Liver (tissue), 9 donors: Measurements from ENCODE around the gene CHST5. TPM values are rescaled to one million over a fixed set of nuclear protein-coding genes. Genes with fewer than 3 reads are reported as not detected.
A peak's percentile ranks its signal among the peaks of the same experiment; 100 is the strongest.

Source experiments
- DNase-seq: peaks from one replicate; pipeline ENCODE4 v3.0.0-alpha.2; 2017; ENCODE audit warnings: low spot score
- H3K27ac ChIP-seq, 2 donors: one replicate each; pipeline ENCODE4 v1.7.0; 2013; ENCODE audit warnings: inconsistent platforms in 2 of 2, low read length in 2 of 2, control low read depth in 1 of 2, low read depth in 1 of 2, mild to moderate bottlenecking in 1 of 2
- H3K27me3 ChIP-seq, 4 donors: one replicate each; pipeline versions ENCODE4 v1.6.1 to v1.7.0; 2013; ENCODE audit warnings: low read length in 3 of 4, inconsistent platforms in 1 of 4, mild to moderate bottlenecking in 1 of 4, moderate library complexity in 1 of 4; ENCODE audit not compliant: control insufficient read depth in 4 of 4, insufficient read depth in 4 of 4
- H3K36me3 ChIP-seq, 4 donors: one replicate each; pipeline versions ENCODE4 v1.6.1 to v1.7.0; 2013; ENCODE audit warnings: low read length in 3 of 4, mild to moderate bottlenecking in 3 of 4, low read depth in 1 of 4, moderate library complexity in 1 of 4; ENCODE audit not compliant: control insufficient read depth in 4 of 4, insufficient read depth in 3 of 4
- H3K4me1 ChIP-seq, 4 donors: one replicate each; pipeline versions ENCODE4 v1.6.1 to v1.7.0; 2013; ENCODE audit warnings: low read length in 3 of 4, mild to moderate bottlenecking in 3 of 4, moderate library complexity in 1 of 4; ENCODE audit not compliant: control insufficient read depth in 4 of 4, insufficient read depth in 4 of 4
- H3K4me3 ChIP-seq, 3 donors: one replicate each; pipeline versions ENCODE4 v1.6.1 to v1.7.0; 2013; ENCODE audit warnings: low read length in 3 of 3, control low read depth in 1 of 3, low read depth in 1 of 3, mild to moderate bottlenecking in 1 of 3
- H3K9ac ChIP-seq, 2 donors: one replicate each; pipeline ENCODE4 v1.7.0; 2013; ENCODE audit warnings: low read length in 2 of 2, mild to moderate bottlenecking in 2 of 2, moderate library complexity in 2 of 2, control low read depth in 1 of 2, low read depth in 1 of 2
- H3K9me3 ChIP-seq, 4 donors: one replicate each; pipeline versions ENCODE4 v1.6.1 to v1.7.0; 2013; ENCODE audit warnings: low read length in 3 of 4; ENCODE audit not compliant: control insufficient read depth in 4 of 4
- EGR1 ChIP-seq, 2 donors: IDR thresholded peaks; 2 replicates each; pipeline ENCODE4 v1.6.1; 2016 to 2018; ENCODE audit warnings: antibody characterized with exemption in 2 of 2, low read depth in 2 of 2
- FOXA2 ChIP-seq: IDR thresholded peaks from 2 replicates; pipeline ENCODE4 v1.6.1; 2016; ENCODE audit warnings: antibody characterized with exemption
- GABPA ChIP-seq, 2 donors: IDR thresholded peaks in 1 of 2; conservative IDR thresholded peaks in 1 of 2; 2 replicates each; pipeline ENCODE4 v1.6.1; 2016; ENCODE audit warnings: antibody characterized with exemption in 2 of 2, mild to moderate bottlenecking in 1 of 2, moderate library complexity in 1 of 2
- HNF4A ChIP-seq, 2 donors: conservative IDR thresholded peaks; 2 replicates each; pipeline ENCODE4 v1.6.1; 2016; ENCODE audit warnings: antibody characterized with exemption in 2 of 2, mild to moderate bottlenecking in 2 of 2
- NR2F2 ChIP-seq: IDR thresholded peaks from 2 replicates; pipeline ENCODE4 v1.6.1; 2016; ENCODE audit warnings: antibody characterized with exemption
- RAD21 ChIP-seq, 2 donors: IDR thresholded peaks; 2 replicates each; pipeline ENCODE4 v1.6.1; 2016; ENCODE audit warnings: antibody characterized with exemption in 2 of 2, mild to moderate bottlenecking in 2 of 2
- RXRA ChIP-seq, 2 donors: IDR thresholded peaks; 2 replicates each; pipeline ENCODE4 v1.6.1; 2017 to 2018; ENCODE audit warnings: antibody characterized with exemption in 2 of 2, mild to moderate bottlenecking in 1 of 2
- TAF1 ChIP-seq: conservative IDR thresholded peaks from 2 replicates; pipeline ENCODE4 v1.6.1; 2016; ENCODE audit warnings: antibody characterized with exemption, mild to moderate bottlenecking
- YY1 ChIP-seq: IDR thresholded peaks from 2 replicates; pipeline ENCODE4 v1.6.1; 2016; ENCODE audit warnings: antibody characterized with exemption, mild to moderate bottlenecking
- WGBS: extraction: QIAGEN DNeasy Blood & Tissue Kit; methylation state at CpG from one replicate; pipeline ENCODE4 v1.1.7; 2013; 5-methylcytosine and 5-hydroxymethylcytosine counted together
- polyA plus RNA-seq, 2 donors: library from polyadenylated mRNA; stranded (reverse) in 1 of 2; unstranded in 1 of 2; fragments of 200-250 nt in 1 of 2; fragments of >200 nt in 1 of 2; fragmentation: Nextera tagmentation in 1 of 2; extraction: Ambion mirVana in 1 of 2; gene quantifications; one replicate each; pipeline versions ENCODE4 v1.2.1 to v1.2.3, GENCODE V29; 2013 to 2015
- total RNA-seq, 2 donors: library from RNA; depleted of rRNA; stranded (reverse); fragments of >200 nt; gene quantifications; one replicate each; pipeline ENCODE4 v1.2.3, GENCODE V29; 2014
- TF ChIP-seq, protein P1 (sequence below): IDR thresholded peaks from 2 replicates; pipeline ENCODE4 v1.6.1; 2016; ENCODE audit warnings: antibody characterized with exemption
- TF ChIP-seq, protein P2 (sequence below): fragments of 150-350 bp; IDR thresholded peaks from 2 replicates; pipeline ENCODE4 v1.5.1; 2017; ENCODE audit warnings: improper control_type of control experiment, low read depth, low read length; ENCODE audit not compliant: missing input control
- TF ChIP-seq, protein P3 (sequence below): IDR thresholded peaks from 2 replicates; pipeline ENCODE4 v1.6.1; 2016; ENCODE audit warnings: antibody characterized with exemption, mild to moderate bottlenecking
- TF ChIP-seq, protein P4 (sequence below): IDR thresholded peaks from 2 replicates; pipeline ENCODE4 v1.6.1; 2016; ENCODE audit warnings: antibody characterized with exemption
- donor health status: healthy.
- donor health status: healthy.
- donor health status: healthy.
- donor health status: healthy.
- donor health status: healthy.

Gene CHST5
- total and polyA plus RNA-seq, 4 donors, result not detected

DNA sequence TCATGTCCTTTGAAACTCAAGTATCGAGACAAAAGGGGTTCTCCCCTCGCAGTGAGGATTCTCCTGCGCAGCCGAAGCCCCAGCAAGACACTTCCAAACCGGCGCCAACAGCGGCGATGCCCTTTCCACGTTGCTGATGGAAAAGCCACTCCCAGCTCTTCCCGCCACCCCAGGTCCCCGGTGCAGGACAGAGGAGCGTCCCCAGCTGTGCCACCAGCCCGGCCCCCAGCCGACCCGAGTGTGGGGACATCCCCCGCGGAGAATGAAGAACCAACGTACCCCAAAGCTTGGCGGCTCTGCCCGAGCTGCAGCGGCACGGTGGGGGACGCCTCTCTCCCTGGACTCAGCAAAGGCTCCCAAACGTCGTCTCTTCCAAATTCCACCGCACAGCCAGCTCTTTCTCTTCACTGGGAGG is 41.2 kb downstream of the CHST5 start:
- Histone ChIP-seq H3K36me3 (no peaks in the 10 kb centered on the region), H3K4me3 (peak overlapping the region in 1 of 3 donors; percentile 21), H3K9ac (no peak overlapping the region), H3K27ac (no peak overlapping the region), H3K4me1 (peaks cover 2 to 7% (median 5%) of the 10 kb centered on the region in 4 donors), H3K9me3 (no peaks in the 10 kb centered on the region), H3K27me3 (no peaks in the 10 kb centered on the region)
- WGBS, result 9% methylated on average over 26 of the region's 26 CpGs
- no peak for DNase-seq
- TF ChIP-seq, protein P1, sequence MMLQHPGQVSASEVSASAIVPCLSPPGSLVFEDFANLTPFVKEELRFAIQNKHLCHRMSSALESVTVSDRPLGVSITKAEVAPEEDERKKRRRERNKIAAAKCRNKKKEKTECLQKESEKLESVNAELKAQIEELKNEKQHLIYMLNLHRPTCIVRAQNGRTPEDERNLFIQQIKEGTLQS, result no peak
- TF ChIP-seq TAF1, result no peak
- TF ChIP-seq FOXA2, result no peak
- no peak for TF ChIP-seq HNF4A (conservative IDR thresholded peaks at IDR 0.05)
- no peak for TF ChIP-seq RXRA (IDR thresholded peaks at IDR 0.05)
- no peak for TF ChIP-seq GABPA (IDR thresholded peaks at IDR 0.05 in 1 of 2, conservative IDR thresholded peaks at IDR 0.05 in 1 of 2)
- TF ChIP-seq, protein P2, sequence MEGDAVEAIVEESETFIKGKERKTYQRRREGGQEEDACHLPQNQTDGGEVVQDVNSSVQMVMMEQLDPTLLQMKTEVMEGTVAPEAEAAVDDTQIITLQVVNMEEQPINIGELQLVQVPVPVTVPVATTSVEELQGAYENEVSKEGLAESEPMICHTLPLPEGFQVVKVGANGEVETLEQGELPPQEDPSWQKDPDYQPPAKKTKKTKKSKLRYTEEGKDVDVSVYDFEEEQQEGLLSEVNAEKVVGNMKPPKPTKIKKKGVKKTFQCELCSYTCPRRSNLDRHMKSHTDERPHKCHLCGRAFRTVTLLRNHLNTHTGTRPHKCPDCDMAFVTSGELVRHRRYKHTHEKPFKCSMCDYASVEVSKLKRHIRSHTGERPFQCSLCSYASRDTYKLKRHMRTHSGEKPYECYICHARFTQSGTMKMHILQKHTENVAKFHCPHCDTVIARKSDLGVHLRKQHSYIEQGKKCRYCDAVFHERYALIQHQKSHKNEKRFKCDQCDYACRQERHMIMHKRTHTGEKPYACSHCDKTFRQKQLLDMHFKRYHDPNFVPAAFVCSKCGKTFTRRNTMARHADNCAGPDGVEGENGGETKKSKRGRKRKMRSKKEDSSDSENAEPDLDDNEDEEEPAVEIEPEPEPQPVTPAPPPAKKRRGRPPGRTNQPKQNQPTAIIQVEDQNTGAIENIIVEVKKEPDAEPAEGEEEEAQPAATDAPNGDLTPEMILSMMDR, result no peak
- no peak for TF ChIP-seq NR2F2
- TF ChIP-seq, protein P3, sequence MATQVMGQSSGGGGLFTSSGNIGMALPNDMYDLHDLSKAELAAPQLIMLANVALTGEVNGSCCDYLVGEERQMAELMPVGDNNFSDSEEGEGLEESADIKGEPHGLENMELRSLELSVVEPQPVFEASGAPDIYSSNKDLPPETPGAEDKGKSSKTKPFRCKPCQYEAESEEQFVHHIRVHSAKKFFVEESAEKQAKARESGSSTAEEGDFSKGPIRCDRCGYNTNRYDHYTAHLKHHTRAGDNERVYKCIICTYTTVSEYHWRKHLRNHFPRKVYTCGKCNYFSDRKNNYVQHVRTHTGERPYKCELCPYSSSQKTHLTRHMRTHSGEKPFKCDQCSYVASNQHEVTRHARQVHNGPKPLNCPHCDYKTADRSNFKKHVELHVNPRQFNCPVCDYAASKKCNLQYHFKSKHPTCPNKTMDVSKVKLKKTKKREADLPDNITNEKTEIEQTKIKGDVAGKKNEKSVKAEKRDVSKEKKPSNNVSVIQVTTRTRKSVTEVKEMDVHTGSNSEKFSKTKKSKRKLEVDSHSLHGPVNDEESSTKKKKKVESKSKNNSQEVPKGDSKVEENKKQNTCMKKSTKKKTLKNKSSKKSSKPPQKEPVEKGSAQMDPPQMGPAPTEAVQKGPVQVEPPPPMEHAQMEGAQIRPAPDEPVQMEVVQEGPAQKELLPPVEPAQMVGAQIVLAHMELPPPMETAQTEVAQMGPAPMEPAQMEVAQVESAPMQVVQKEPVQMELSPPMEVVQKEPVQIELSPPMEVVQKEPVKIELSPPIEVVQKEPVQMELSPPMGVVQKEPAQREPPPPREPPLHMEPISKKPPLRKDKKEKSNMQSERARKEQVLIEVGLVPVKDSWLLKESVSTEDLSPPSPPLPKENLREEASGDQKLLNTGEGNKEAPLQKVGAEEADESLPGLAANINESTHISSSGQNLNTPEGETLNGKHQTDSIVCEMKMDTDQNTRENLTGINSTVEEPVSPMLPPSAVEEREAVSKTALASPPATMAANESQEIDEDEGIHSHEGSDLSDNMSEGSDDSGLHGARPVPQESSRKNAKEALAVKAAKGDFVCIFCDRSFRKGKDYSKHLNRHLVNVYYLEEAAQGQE, result no peak

DNA sequence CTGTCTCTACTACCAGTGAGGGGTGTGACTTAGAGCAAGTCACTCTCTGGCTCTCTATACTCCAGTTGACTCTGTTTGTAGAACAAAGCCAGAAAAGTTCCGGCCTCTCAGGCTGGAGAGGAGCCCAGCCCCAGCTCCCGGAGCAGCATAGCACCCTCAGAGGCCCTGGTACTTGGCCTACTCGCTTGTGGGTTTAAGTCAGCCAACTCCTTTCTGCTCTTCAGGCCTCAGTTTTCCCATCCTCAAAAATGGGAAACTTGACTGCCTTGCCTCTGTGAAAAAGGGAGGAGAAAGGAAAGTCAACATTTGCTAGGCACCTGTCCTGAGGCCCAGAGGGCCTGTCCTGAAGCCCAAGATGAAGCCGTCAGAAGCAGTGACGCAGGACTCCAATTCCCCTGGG is 41.7 kb downstream of the CHST5 start:
- WGBS, result 70% methylated on average over 5 of the region's 5 CpGs
- no peaks in the 10 kb centered on the region for H3K9me3 ChIP-seq
- no peaks in the 10 kb centered on the region for H3K36me3 ChIP-seq
- H3K27ac ChIP-seq, result no peak overlapping the region
- DNase-seq, result no peak
- H3K27me3 ChIP-seq, result no peaks in the 10 kb centered on the region
- TF ChIP-seq HNF4A (conservative IDR thresholded peaks at IDR 0.05), result no peak
- H3K4me3 ChIP-seq, result no peak overlapping the region
- no peak overlapping the region for H3K9ac ChIP-seq
- H3K4me1 ChIP-seq, result peaks cover 2 to 7% (median 5%) of the 10 kb centered on the region in 4 donors

DNA sequence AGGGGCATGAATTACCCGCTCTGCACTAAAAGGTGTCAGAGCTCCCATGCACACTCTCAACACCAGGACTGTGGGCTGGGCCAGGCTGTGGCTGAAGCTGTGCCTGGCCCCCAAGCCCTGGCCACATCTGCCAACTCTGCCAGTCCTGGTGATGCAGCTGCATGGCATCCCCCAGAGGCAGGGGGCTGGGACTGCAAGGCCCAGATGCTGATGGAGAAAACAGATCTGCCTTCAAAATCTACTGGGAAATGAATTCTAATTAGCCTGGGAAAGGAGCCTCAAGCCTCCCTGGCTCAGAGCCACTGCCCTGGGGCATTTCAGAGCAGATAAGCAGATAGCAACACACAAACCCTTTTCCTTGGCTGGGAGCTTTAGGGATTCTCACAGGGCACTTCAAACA is 44.0 kb downstream of the CHST5 start:
- TF ChIP-seq NR2F2 (no peak), GABPA (IDR thresholded peaks at IDR 0.05 in 1 of 2, conservative IDR thresholded peaks at IDR 0.05 in 1 of 2) (no peak), RXRA (IDR thresholded peaks at IDR 0.05) (no peak), RAD21 (IDR thresholded peaks at IDR 0.05) (no peak), YY1 (no peak), EGR1 (IDR thresholded peaks at IDR 0.05; ENCODE audit: low read depth in 2 of 2) (no peak)
- TF ChIP-seq, protein P3, result no peak
- TF ChIP-seq, protein P1, result no peak
- TF ChIP-seq, protein P4, sequence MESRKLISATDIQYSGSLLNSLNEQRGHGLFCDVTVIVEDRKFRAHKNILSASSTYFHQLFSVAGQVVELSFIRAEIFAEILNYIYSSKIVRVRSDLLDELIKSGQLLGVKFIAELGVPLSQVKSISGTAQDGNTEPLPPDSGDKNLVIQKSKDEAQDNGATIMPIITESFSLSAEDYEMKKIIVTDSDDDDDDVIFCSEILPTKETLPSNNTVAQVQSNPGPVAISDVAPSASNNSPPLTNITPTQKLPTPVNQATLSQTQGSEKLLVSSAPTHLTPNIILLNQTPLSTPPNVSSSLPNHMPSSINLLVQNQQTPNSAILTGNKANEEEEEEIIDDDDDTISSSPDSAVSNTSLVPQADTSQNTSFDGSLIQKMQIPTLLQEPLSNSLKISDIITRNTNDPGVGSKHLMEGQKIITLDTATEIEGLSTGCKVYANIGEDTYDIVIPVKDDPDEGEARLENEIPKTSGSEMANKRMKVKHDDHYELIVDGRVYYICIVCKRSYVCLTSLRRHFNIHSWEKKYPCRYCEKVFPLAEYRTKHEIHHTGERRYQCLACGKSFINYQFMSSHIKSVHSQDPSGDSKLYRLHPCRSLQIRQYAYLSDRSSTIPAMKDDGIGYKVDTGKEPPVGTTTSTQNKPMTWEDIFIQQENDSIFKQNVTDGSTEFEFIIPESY, result no peak
- DNase-seq, result no peak
- no peaks in the 10 kb centered on the region for H3K36me3 ChIP-seq
- no peaks in the 10 kb centered on the region for H3K9me3 ChIP-seq
- no peak overlapping the region for H3K27ac ChIP-seq
- H3K4me1 ChIP-seq, result peaks cover 2 to 7% (median 5%) of the 10 kb centered on the region in 4 donors
- H3K27me3 ChIP-seq, result no peaks in the 10 kb centered on the region
- 96% methylated on average over 1 of the region's 1 CpG for WGBS
- H3K4me3 ChIP-seq, result no peak overlapping the region
- H3K9ac ChIP-seq, result no peak overlapping the region
